ENCODE measurements around the gene TEAD1. TPM values are rescaled to one million over a fixed set of nuclear protein-coding genes. Genes with fewer than 3 reads are reported as not detected.

TEAD1 gene
- total RNA-seq, 1 experiment from 2014 or later, result 58.0 TPM

DNA sequence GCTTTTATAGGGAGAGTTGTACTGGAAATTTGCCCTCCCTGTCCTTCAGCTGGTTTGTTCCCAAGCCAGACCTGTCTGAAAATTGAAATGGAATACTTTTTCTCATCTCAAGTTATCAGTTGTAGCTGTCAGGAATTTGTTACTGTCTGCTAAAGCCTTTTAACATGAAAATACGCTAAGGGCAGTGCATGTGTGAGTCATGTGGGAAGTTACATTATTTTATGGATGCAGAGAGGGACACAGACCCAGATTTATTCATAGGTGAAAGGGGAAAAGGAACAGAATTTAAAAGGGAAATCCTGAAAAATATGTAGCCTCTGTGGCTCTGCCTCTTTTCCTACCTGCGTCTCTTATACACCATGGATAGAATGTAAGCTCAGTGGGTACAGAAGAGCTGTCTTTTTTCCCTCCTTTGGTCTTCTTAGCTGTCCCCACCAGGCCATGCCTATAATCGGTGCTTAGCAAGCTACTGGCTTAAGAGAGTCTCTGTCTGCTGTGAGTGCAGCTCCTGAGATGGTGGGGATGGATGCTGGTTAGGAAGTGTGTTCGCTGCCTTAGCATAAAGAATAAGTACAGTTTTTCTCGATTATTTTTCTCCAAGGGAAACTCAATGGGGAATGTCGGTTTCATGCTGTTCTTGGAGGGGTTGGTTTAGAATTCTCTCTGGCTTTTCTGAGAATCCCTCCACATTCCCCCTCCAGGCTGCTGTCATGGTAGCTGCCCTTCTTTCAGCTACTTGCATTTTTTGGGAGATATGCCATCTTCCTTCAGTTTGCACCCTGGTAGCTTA, 166.8 kb downstream of the TEAD1 start:
- Histone ChIP-seq H3K4me3 (ENCODE audit: insufficient read depth, low read depth, low read length) (no peak overlapping the region), H3K27me3 (ENCODE audit: control insufficient read depth, insufficient read depth, low read length) (no peaks in the 10 kb centered on the region), H3K36me3 (replicated peaks; ENCODE audit: control insufficient read depth, insufficient read depth, low read length) (no peaks in the 10 kb centered on the region)
- DNase-seq, result no peak

DNA sequence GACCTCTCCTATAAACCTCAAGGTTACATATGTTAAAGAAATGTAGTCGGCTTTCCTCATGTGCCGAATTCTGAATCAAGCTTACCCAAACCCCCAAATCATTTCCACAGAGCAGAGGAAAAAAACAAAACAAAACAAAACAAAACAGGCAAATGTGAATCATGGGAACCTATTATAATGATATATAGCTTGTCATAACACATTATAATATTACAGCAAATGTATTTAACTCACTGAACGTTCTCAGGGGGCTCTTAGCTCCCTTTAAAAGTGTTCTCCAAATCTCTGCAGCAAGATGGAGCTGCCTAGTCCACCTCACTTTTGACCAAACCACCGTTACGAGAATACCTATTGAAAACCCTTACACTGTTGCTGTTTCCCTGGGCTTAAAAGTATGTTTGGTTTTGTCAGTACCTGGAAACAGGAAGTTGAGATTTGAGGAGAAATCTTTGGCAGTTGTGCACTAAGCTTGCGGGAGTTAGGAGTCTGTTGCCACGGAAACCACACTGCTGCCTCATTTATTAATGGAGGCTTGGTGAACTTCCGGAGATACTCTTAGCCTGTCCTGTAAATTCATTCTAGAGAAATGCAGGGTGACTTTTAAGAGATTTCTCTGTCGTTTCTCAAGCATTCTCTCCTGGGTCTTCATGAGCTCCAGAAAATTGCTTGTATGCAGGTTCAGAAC, 167.9 kb downstream of the TEAD1 start:
- no peak for DNase-seq
- Histone ChIP-seq H3K27me3 (ENCODE audit: control insufficient read depth, insufficient read depth, low read length) (no peaks in the 10 kb centered on the region), H3K4me3 (ENCODE audit: insufficient read depth, low read depth, low read length) (no peak overlapping the region), H3K36me3 (replicated peaks; ENCODE audit: control insufficient read depth, insufficient read depth, low read length) (no peaks in the 10 kb centered on the region)

DNA sequence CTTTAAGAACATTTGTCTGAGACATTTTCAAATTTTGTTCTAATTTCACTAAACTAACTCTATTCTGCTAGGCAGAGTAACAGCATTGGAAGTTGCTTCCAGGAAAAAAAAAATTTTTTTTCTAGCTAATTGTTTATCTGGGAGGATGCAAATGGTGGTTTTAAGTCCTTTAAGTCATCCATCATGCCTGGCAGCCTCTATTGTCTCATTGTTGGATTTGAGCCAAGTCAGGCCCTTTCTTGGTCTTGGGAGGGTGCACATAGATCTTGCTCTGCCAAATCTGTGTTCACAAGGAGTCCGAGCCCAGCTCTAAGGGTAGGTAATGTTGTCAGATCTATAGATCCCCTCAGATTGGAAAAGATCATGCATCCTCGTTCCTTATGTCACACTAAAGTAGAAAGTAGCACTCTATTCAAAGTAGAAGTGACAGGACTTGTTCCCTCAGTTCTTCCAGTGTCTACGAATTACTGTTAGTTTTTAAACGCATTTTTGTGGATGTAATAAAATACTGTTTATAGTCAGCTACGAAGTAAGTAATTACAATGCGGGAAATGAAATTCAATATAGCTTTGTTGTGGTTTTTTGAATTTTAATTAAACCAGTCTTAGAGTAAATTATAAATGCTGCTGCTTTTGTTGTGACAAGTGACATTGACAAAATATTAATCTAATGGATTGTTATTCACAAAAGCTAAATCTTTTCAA, 168.9 kb downstream of the TEAD1 start:
- no peak for DNase-seq
- H3K27me3 ChIP-seq (ENCODE audit: control insufficient read depth, insufficient read depth, low read length), result no peaks in the 10 kb centered on the region
- H3K36me3 ChIP-seq (replicated peaks; ENCODE audit: control insufficient read depth, insufficient read depth, low read length), result no peaks in the 10 kb centered on the region
- H3K4me3 ChIP-seq (ENCODE audit: insufficient read depth, low read depth, low read length), result no peak overlapping the region

DNA sequence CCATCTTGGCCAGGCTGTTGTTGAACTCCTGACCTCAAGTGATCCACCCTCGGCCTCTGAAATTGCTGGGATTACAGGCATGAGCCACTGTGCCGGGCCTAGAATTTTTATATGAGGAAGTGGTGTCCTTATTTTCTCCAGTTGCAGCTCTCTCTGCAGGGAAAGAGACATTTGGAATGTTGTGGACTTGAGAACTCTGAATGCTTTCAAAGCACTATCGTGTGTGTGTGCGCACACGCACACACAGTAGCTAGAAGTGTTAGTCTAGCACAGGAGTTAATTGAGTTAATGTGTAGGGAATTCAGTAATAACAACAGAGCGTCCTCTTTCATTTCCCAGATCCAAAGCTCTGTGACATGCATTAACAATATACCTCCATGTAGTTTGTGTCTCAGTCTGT, 170.9 kb downstream of the TEAD1 start:
- Histone ChIP-seq H3K27me3 (ENCODE audit: control insufficient read depth, insufficient read depth, low read length) (no peaks in the 10 kb centered on the region), H3K4me3 (ENCODE audit: insufficient read depth, low read depth, low read length) (no peak overlapping the region), H3K36me3 (replicated peaks; ENCODE audit: control insufficient read depth, insufficient read depth, low read length) (no peaks in the 10 kb centered on the region)
- DNase-seq, result no peak

DNA sequence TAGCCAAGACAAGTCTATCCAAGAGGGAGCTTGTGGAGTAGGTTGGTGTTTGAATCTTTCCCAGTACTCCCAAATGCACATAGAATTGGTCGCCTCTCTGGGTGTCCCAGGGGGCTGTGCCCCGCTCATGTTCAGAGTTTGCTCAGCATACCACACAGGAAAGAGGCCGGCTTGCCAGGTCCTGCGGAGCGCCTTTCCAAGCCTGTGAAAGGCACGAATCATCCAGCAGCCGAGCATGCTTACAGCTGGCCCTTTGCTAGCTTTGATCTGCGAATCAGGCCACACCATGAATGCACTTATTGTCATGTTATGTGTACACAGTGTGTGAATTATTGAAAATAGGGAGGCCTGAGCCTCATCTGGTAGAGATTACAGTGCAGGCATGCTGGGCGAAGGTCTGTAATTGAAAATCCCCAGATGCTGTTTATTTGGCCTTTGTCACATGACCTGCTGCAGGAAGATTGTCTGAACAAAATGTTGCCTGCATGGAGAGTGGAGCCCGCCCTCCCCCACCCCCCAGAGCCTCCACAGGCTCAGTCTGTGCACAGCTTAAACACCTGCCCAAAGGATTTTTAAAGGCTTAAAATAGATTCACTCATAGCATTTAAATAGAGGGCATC, 171.6 kb downstream of the TEAD1 start:
- no peaks in the 10 kb centered on the region for H3K27me3 ChIP-seq (ENCODE audit: control insufficient read depth, insufficient read depth, low read length)
- no peaks in the 10 kb centered on the region for H3K36me3 ChIP-seq (replicated peaks; ENCODE audit: control insufficient read depth, insufficient read depth, low read length)
- H3K4me3 ChIP-seq (ENCODE audit: insufficient read depth, low read depth, low read length), result no peak overlapping the region
- DNase-seq, result peak; percentile 27

DNA sequence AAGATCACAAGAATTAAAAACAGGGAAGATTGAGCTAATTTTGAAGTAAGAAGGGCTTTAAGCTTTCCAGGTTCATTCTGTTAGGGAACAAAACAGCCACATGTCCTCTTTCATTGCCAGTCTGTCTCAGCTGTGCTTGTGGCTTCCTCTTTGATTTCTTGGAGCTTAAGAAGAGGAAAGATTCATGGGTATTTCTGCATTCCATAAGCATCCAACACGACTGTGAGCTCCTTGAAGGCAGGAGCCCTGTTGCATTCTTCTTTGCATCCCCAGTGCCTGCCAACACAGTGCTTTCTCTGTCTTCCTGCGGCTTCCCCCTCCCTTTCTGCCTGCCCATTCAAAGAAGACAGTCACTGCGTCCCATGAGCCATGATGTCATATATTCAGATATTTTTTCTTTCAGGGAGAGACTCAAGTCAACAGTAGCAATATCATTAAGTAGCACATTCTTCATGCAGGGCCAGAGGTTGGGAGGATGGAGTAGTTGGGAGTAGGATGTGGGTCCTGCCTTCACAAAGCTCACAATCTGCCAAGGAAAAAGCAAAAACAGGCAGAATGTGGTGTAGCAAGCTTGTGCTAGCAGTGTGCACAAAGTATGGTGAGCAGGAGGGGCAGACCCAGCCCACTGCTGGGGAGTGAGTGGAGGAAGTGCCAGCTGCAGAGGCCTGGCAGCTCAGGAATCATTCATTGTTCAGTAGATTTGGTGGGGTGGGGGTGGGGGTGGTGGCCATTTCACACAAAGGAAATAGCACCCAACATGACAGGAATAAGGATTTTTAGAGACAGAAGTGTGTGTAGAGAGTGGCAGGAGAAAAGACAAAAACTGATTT, 172.8 kb downstream of the TEAD1 start:
- DNase-seq, result no peak

DNA sequence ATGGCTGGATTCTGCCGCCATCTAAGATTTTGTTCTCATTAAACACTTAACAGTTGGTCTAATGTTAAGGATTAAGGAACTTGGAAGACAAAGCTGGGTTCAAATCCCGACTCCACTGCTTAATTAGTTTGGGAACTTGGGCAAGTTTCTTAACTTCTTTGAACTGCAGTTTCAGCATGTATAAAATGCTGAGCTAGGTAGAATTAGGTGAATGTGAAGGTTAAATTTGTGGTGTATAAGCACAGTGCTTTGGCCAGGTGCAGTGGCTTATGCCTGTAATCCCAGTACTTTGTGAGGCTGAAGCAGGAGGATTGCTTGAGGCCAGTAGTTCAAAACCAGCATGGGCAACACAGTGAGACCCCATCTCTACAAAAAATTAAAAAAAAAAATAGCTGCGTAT, 174.2 kb downstream of the TEAD1 start:
- Histone ChIP-seq H3K36me3 (replicated peaks; ENCODE audit: control insufficient read depth, insufficient read depth, low read length) (no peaks in the 10 kb centered on the region), H3K27me3 (ENCODE audit: control insufficient read depth, insufficient read depth, low read length) (no peaks in the 10 kb centered on the region), H3K4me3 (ENCODE audit: insufficient read depth, low read depth, low read length) (no peak overlapping the region)
- DNase-seq, result no peak

More for the DNA sequence above, 172.8 kb downstream of the TEAD1 start:
- Histone ChIP-seq H3K27me3 (ENCODE audit: control insufficient read depth, insufficient read depth, low read length) (no peaks in the 10 kb centered on the region), H3K4me3 (ENCODE audit: insufficient read depth, low read depth, low read length) (no peak overlapping the region), H3K36me3 (replicated peaks; ENCODE audit: control insufficient read depth, insufficient read depth, low read length) (no peaks in the 10 kb centered on the region)

DNA sequence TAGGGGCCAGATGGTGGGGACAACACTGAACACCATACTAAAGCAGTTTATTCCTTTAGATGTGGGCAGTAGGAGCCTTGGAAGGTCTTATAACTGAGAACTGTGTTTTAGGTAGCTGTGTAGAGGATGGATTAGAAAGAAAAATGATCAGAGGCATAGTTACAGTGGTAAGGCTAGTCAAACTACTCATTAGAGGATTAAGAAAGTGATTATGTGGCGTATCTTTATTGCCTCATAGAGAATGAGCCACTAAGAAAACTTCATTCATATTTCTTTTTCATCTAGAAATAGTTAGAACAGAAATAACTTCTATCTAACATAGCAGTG, 179.1 kb downstream of the TEAD1 start:
- no peak overlapping the region for H3K4me3 ChIP-seq (ENCODE audit: insufficient read depth, low read depth, low read length)
- H3K36me3 ChIP-seq (replicated peaks; ENCODE audit: control insufficient read depth, insufficient read depth, low read length), result no peaks in the 10 kb centered on the region
- no peak for DNase-seq
- H3K27me3 ChIP-seq (ENCODE audit: control insufficient read depth, insufficient read depth, low read length), result no peaks in the 10 kb centered on the region

DNA sequence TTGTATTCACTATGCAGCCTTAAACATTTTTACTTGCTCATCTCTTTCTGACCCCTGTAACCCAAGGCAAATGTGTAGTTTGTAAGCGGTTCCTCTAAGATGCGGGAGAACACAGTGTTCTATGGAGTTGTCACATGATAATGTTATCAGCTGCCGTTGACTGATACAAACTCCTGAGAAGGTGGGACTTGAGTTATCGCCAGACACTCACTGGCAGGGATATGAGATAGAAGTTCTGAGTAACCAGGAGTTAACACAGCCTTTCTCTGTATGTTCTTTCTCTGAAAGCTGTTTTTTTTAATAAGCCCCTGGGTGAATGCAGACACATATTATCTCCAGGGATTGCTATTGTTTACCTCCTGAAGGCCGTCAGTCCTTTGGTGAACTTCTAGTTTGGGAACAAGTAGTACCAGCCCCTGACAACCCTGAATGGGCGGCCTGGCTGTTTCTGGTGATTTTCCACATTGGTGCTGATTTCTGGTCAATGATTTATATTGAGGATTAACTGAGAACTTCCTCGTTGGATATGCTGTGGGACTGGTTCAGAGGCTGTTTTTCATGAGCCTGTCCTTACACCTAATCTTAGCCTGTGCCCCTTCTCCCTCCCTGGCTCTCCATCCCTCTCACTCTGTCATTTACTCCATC, 179.6 kb downstream of the TEAD1 start:
- no peak overlapping the region for H3K4me3 ChIP-seq (ENCODE audit: insufficient read depth, low read depth, low read length)
- DNase-seq, result no peak
- H3K27me3 ChIP-seq (ENCODE audit: control insufficient read depth, insufficient read depth, low read length), result no peaks in the 10 kb centered on the region
- H3K36me3 ChIP-seq (replicated peaks; ENCODE audit: control insufficient read depth, insufficient read depth, low read length), result no peaks in the 10 kb centered on the region

DNA sequence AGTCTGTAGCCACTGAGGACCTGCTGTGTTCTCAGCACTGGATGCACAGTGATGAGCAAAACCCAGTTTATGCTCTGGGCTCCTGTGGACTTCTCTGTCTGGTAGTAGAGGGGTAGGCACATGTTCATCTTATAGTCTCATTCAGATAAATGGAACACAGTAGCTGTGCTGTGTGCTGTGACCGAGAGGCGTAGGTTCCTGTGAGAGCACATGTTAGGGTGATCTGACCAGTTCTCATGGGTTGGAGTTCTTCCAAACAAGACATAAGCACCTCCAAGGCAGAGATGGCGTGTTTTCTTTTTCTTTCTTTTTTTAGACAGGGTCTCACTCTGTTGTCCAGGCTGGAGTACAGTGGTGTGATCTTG, 180.1 kb downstream of the TEAD1 start:
- no peak for DNase-seq
- no peaks in the 10 kb centered on the region for H3K27me3 ChIP-seq (ENCODE audit: control insufficient read depth, insufficient read depth, low read length)
- H3K36me3 ChIP-seq (replicated peaks; ENCODE audit: control insufficient read depth, insufficient read depth, low read length), result no peaks in the 10 kb centered on the region
- no peak overlapping the region for H3K4me3 ChIP-seq (ENCODE audit: insufficient read depth, low read depth, low read length)

DNA sequence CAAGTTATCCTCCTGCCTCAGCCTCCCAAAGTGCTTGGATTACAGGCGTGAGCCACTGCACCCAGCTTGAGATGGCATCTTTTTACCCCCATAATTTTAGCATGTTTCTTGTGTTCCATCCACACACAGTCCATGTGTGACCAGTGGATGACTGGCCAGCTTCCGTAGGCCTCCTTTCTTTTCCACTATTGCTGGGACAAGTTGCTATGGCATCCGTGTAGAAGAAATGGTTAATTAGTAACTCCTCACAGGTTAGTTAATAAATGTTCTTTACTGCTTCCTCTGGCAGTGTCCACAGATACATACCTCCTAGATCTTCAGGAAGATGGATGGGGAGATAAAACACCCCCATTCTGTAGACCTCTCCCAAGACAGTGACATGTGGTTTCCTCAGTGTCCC, 180.6 kb downstream of the TEAD1 start:
- H3K4me3 ChIP-seq (ENCODE audit: insufficient read depth, low read depth, low read length), result no peak overlapping the region
- H3K36me3 ChIP-seq (replicated peaks; ENCODE audit: control insufficient read depth, insufficient read depth, low read length), result no peaks in the 10 kb centered on the region
- no peak for DNase-seq
- no peaks in the 10 kb centered on the region for H3K27me3 ChIP-seq (ENCODE audit: control insufficient read depth, insufficient read depth, low read length)

DNA sequence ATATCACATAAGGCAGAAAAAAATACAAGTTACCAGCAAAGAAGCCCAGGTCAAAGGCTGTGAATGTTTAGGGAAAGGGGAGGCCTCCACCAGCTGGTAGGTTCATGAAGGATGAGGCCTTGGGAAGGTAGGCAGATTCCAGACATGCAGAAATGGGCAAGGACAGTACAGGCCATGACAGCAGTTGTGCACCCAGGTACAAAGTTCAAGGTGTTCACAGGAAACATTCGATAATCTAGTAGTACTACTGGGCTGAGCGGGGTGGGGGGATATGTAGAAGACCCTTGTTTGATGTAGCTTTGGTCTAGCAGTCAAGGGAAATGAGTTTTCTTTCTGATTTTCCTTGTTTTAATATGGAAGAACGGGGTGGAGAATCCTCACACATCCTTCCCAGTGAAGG, 182.1 kb downstream of the TEAD1 start:
- DNase-seq, result no peak
- Histone ChIP-seq H3K36me3 (replicated peaks; ENCODE audit: control insufficient read depth, insufficient read depth, low read length) (no peaks in the 10 kb centered on the region), H3K27me3 (ENCODE audit: control insufficient read depth, insufficient read depth, low read length) (no peaks in the 10 kb centered on the region), H3K4me3 (ENCODE audit: insufficient read depth, low read depth, low read length) (no peak overlapping the region)

DNA sequence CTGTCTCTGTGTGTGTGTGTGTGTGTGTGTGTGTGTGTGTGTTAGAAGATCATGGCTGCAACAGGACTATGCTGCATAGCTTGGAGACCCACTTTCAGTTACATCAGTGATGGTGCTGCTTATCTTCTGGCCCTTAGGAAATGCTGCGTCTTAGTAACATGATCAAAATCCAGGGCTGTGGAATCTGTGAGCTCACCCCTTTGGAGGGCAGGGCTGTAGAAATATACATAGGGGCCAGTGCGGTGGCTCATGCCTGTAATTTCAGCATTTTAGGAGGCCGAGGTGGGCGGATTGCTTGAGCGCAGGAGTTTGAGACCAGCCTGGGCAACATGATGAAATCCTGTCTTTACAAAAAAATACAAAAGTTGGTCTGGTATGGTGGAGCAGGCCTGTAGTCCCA, 183.4 kb downstream of the TEAD1 start:
- no peaks in the 10 kb centered on the region for H3K27me3 ChIP-seq (ENCODE audit: control insufficient read depth, insufficient read depth, low read length)
- no peak overlapping the region for H3K4me3 ChIP-seq (ENCODE audit: insufficient read depth, low read depth, low read length)
- H3K36me3 ChIP-seq (replicated peaks; ENCODE audit: control insufficient read depth, insufficient read depth, low read length), result no peaks in the 10 kb centered on the region
- DNase-seq, result no peak

Measured in H7 (cell line).